K562 (cell line): ENCODE results near the gene APEX1. TPM values are rescaled to one million over a fixed set of nuclear protein-coding genes. Genes with fewer than 3 reads are reported as not detected.

Experiments used
- CEBPB ChIP-seq: fragments of 450-650 bp; IDR thresholded peaks from 2 replicates; pipeline ENCODE4 v1.6.1; 2016; ENCODE audit warnings: missing genetic modification characterization, missing compliant biosample characterization
- E2F3 ChIP-seq: fragments of 250-450 bp; sonication (Bioruptor Pico); IDR thresholded peaks from 2 replicates; pipeline ENCODE4 v1.4.0; 2020; ENCODE audit warnings: mild to moderate bottlenecking
- HMGN3 ChIP-seq: IDR thresholded peaks from 2 replicates; pipeline ENCODE4 v1.6.1; 2011; ENCODE audit warnings: borderline replicate concordance, low read depth, mild to moderate bottlenecking, mixed read lengths, low read length; ENCODE audit not compliant: insufficient read length; ENCODE audit errors: extremely low read depth
- KAT8 ChIP-seq: fragments of 450-650 bp; IDR thresholded peaks from 2 replicates; pipeline ENCODE4 v1.6.1; 2016; ENCODE audit warnings: low read depth, mild to moderate bottlenecking
- KLF6 ChIP-seq: fragments of 250-450 bp; sonication (Bioruptor Pico); IDR thresholded peaks from 2 replicates; pipeline ENCODE4 v1.4.0; 2020; ENCODE audit warnings: mild to moderate bottlenecking, moderate library complexity, borderline replicate concordance
- MTF1 ChIP-seq: fragments of 250-450 bp; sonication (Bioruptor Pico); IDR thresholded peaks from 2 replicates; pipeline ENCODE4 v1.9.0; 2021; ENCODE audit warnings: moderate library complexity, mild to moderate bottlenecking, inconsistent platforms, borderline replicate concordance
- NFRKB ChIP-seq: fragments of 450-650 bp; IDR thresholded peaks from 2 replicates; pipeline ENCODE4 v1.6.1; 2016; ENCODE audit warnings: low read depth
- PHB2 ChIP-seq: fragments of 450-650 bp; IDR thresholded peaks from 2 replicates; pipeline ENCODE4 v1.6.1; 2017; ENCODE audit warnings: low read depth
- PHF8 ChIP-seq: fragments of 200-600 bp; sonication (generic); IDR thresholded peaks from 2 replicates; pipeline ENCODE4 v1.6.1; 2012; ENCODE audit warnings: mixed run types, mild to moderate bottlenecking, inconsistent platforms, low read length, moderate library complexity, borderline replicate concordance
- RBFOX2 ChIP-seq: fragments of 200-400 bp; formaldehyde crosslinking; IDR thresholded peaks from 2 replicates; pipeline ENCODE4 v1.6.1; 2017; ENCODE audit warnings: low read depth, mild to moderate bottlenecking, low read length, moderate library complexity
- SUPT5H ChIP-seq: fragments of 450-650 bp; IDR thresholded peaks from 2 replicates; pipeline ENCODE4 v1.6.1; 2016
- TRIM24 ChIP-seq, 2 experiments: fragments of 450-650 bp; IDR thresholded peaks; 2 replicates each; pipeline ENCODE4 v1.6.1; 2016
- ZNF165 ChIP-seq: fragments of 250-450 bp; sonication (Bioruptor Pico); IDR thresholded peaks from 2 replicates; pipeline ENCODE4 v1.4.0; 2020; ENCODE audit warnings: borderline replicate concordance
- ZNF212 ChIP-seq: fragments of 450-650 bp; formaldehyde crosslinking; IDR thresholded peaks from 2 replicates; pipeline ENCODE4 v1.4.0; 2020; ENCODE audit warnings: mild to moderate bottlenecking
- ZNF239 ChIP-seq: fragments of 250-450 bp; sonication (Bioruptor Pico); IDR thresholded peaks from 2 replicates; pipeline ENCODE4 v1.4.0; 2020; ENCODE audit warnings: mild to moderate bottlenecking
- ZNF24 ChIP-seq: fragments of 450-650 bp; IDR thresholded peaks from 2 replicates; pipeline ENCODE4 v1.6.1; 2016
- polyA plus RNA-seq, 8 experiments: library from polyadenylated mRNA; depleted of rRNA in 4 of 8; stranded (reverse) in 5 of 8; unstranded in 3 of 8; fragments of >200 nt; fragmentation: Nextera tagmentation in 2 of 8; fragmentation: Illumina TruSeq in 1 of 8; extraction: Ambion mirVana in 2 of 8; extraction: Trizol in 1 of 8; gene quantifications; 2 replicates each; pipeline versions ENCODE4 v1.2.1 to v1.2.3, GENCODE V29; 2011 to 2014; ENCODE audit warnings: inconsistent platforms in 1 of 8, missing spikeins in 1 of 8
- total RNA-seq, 7 experiments: library from RNA; depleted of rRNA in 6 of 7; stranded (reverse); fragments of >200 nt in 6 of 7; fragmentation: Illumina TruSeq in 2 of 7; extraction: Trizol in 2 of 7; gene quantifications; 2 replicates each; pipeline versions ENCODE4 v1.2.1 to v1.2.3, GENCODE V29; 2011 to 2021; ENCODE audit warnings: low replicate concordance in 1 of 7
- TF ChIP-seq, protein P1 (sequence below): fragments of 450-650 bp; IDR thresholded peaks from 2 replicates; pipeline ENCODE4 v1.6.1; 2017; ENCODE audit warnings: antibody characterized with exemption, mild to moderate bottlenecking
- TF ChIP-seq, protein P2 (sequence below): fragments of 250-450 bp; sonication (Bioruptor Pico); IDR thresholded peaks from 2 replicates; pipeline ENCODE4 v1.4.0; 2020; ENCODE audit warnings: borderline replicate concordance
- TF ChIP-seq, protein P3 (sequence below): sonication (generic); formaldehyde crosslinking; IDR thresholded peaks from 2 replicates; pipeline ENCODE4 v1.8.1; 2023; ENCODE audit warnings: mild to moderate bottlenecking, missing genetic modification reagents, moderate library complexity
- TF ChIP-seq, protein P4 (sequence below): fragments of 250-450 bp; sonication (Bioruptor Pico); IDR thresholded peaks from 2 replicates; pipeline ENCODE4 v1.8.0; 2022; ENCODE audit warnings: moderate library complexity, mild to moderate bottlenecking, inconsistent platforms

APEX1 gene
- total and polyA plus RNA-seq, 9 of the 15 experiments (the other 6 are each of a cell fraction or from before 2014, with no cell fraction given): 50.2 to 274 (median 158) TPM

DNA sequence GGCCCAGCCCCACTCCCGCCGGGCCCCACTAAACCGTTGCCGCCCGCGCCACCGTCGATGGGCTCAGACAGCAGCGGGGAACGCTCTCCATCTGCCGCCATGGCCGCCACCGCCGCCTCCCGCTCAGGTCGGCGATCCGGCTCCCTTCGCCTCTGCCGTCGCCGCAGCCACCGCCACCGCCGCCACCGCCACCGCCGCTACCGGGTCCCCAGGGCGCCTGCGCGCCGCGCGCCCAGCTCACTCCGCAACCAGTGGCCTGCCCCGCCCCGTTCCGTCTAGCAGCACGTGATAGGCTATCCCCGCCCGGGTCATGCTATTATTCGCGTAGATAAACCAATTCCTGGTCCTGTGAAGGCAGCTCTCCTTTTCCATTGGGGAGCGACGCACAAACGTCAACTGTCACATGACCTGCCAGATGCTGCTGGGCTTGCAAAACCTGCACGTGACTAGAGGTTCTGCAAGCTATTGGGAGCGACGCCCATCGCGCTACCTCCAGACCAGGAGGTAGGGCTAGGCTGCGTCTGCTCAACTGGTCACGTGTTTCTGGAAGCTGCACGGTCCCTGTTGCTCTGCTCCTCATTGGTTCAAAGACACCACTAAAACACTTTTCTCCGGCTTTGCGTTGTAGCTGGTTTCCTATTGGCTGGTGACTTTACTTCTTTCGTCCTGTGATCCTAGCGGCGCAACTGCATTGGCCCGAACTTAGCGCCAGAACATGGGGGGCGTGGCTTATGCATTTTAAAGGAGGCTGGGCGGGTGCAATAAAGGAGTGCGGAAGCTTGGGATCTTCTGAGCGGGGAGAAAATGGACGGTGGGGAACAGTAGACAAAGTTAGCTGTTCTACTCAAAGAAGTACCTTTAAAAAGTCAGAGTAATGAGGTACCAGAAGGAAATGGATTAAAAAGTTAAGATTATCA lies 6.5 kb downstream of the APEX1 start, which contains the start of gene PIP4P1 (continued):
- TF ChIP-seq RBFOX2: peak; percentile 77
- TF ChIP-seq HMGN3: peak; percentile 53
- TF ChIP-seq, protein P1, sequence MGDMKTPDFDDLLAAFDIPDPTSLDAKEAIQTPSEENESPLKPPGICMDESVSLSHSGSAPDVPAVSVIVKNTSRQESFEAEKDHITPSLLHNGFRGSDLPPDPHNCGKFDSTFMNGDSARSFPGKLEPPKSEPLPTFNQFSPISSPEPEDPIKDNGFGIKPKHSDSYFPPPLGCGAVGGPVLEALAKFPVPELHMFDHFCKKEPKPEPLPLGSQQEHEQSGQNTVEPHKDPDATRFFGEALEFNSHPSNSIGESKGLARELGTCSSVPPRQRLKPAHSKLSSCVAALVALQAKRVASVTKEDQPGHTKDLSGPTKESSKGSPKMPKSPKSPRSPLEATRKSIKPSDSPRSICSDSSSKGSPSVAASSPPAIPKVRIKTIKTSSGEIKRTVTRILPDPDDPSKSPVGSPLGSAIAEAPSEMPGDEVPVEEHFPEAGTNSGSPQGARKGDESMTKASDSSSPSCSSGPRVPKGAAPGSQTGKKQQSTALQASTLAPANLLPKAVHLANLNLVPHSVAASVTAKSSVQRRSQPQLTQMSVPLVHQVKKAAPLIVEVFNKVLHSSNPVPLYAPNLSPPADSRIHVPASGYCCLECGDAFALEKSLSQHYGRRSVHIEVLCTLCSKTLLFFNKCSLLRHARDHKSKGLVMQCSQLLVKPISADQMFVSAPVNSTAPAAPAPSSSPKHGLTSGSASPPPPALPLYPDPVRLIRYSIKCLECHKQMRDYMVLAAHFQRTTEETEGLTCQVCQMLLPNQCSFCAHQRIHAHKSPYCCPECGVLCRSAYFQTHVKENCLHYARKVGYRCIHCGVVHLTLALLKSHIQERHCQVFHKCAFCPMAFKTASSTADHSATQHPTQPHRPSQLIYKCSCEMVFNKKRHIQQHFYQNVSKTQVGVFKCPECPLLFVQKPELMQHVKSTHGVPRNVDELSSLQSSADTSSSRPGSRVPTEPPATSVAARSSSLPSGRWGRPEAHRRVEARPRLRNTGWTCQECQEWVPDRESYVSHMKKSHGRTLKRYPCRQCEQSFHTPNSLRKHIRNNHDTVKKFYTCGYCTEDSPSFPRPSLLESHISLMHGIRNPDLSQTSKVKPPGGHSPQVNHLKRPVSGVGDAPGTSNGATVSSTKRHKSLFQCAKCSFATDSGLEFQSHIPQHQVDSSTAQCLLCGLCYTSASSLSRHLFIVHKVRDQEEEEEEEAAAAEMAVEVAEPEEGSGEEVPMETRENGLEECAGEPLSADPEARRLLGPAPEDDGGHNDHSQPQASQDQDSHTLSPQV: no peak
- TF ChIP-seq PHF8: peak; percentile 69; the same call in 1 of the 2 replicates
- no peak for TF ChIP-seq KAT8
- TF ChIP-seq MTF1: no peak
- peak; percentile 84 for TF ChIP-seq SUPT5H
- TF ChIP-seq CEBPB (tag): peak; percentile 97
- TF ChIP-seq TRIM24 (IDR thresholded peaks at IDR 0.05): peak in 1 of 2 experiments; percentile 31; a peak in 1 of 4 replicates
- 0 out of 2 replicates have a peak, but pooled peaks have one; percentile 32 for TF ChIP-seq E2F3
- TF ChIP-seq, protein P2, sequence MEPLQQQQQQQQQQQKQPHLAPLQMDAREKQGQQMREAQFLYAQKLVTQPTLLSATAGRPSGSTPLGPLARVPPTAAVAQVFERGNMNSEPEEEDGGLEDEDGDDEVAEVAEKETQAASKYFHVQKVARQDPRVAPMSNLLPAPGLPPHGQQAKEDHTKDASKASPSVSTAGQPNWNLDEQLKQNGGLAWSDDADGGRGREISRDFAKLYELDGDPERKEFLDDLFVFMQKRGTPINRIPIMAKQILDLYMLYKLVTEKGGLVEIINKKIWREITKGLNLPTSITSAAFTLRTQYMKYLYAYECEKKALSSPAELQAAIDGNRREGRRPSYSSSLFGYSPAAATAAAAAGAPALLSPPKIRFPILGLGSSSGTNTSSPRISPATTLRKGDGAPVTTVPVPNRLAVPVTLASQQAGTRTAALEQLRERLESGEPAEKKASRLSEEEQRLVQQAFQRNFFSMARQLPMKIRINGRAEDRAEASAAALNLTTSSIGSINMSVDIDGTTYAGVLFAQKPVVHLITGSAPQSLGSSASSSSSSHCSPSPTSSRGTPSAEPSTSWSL (CRISPR knock-in tag): no peak
- TF ChIP-seq, protein P3, sequence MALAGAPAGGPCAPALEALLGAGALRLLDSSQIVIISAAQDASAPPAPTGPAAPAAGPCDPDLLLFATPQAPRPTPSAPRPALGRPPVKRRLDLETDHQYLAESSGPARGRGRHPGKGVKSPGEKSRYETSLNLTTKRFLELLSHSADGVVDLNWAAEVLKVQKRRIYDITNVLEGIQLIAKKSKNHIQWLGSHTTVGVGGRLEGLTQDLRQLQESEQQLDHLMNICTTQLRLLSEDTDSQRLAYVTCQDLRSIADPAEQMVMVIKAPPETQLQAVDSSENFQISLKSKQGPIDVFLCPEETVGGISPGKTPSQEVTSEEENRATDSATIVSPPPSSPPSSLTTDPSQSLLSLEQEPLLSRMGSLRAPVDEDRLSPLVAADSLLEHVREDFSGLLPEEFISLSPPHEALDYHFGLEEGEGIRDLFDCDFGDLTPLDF (CRISPR knock-in tag): peak; percentile 72; the same call in 1 of the 2 replicates
- TF ChIP-seq PHB2: no peak
- TF ChIP-seq NFRKB: peak; percentile 78
- TF ChIP-seq ZNF165: no peak
- TF ChIP-seq ZNF24: no peak
- no peak for TF ChIP-seq ZNF239 (CRISPR knock-in tag)
- no peak for TF ChIP-seq ZNF212
- TF ChIP-seq, protein P4, sequence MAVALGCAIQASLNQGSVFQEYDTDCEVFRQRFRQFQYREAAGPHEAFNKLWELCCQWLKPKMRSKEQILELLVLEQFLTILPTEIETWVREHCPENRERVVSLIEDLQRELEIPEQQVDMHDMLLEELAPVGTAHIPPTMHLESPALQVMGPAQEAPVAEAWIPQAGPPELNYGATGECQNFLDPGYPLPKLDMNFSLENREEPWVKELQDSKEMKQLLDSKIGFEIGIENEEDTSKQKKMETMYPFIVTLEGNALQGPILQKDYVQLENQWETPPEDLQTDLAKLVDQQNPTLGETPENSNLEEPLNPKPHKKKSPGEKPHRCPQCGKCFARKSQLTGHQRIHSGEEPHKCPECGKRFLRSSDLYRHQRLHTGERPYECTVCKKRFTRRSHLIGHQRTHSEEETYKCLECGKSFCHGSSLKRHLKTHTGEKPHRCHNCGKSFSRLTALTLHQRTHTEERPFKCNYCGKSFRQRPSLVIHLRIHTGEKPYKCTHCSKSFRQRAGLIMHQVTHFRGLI (CRISPR knock-in tag): peak; percentile 31; the same call in 1 of the 2 replicates
- TF ChIP-seq KLF6 (CRISPR knock-in tag): 0 out of 2 replicates have a peak, but pooled peaks have one; percentile 42
